CD4-positive, alpha-beta T cell treated with Interleukin-21 for 1 hour (primary cell): ENCODE data around the gene C10orf67.
"Not testable (repeated sequence)": the region's sequence is repeated elsewhere in the genome, so short reads cannot be mapped to it uniquely, and the experiment has no call there.

ENCODE experiments used
- DNase-seq: peaks from one replicate; pipeline ENCODE4 v3.0.0-alpha.2; 2020

C10orf67 gene

GRCh38 chr10:23322082-23322481 lies 22.5 kb downstream of the C10orf67 start:
- DNase-seq = no peak

- no peak for DNase-seq
These were observed 24.8 kb downstream of the C10orf67 start for GRCh38 chr10:23319835-23320234.

GRCh38 chr10:23318359-23318758 lies 26.2 kb downstream of the C10orf67 start:
- no peak for DNase-seq

GRCh38 chr10:23317416-23317815 lies 27.2 kb downstream of the C10orf67 start:
- DNase-seq = no peak

- DNase-seq = no peak
These were observed 28.2 kb downstream of the C10orf67 start for GRCh38 chr10:23316406-23316805.

- DNase-seq = no peak
These were observed 28.6 kb downstream of the C10orf67 start for GRCh38 chr10:23315966-23316365.

GRCh38 chr10:23314835-23315239 lies 29.8 kb downstream of the C10orf67 start:
- DNase-seq = peak; percentile 72

- no peak for DNase-seq
These were observed 33.6 kb downstream of the C10orf67 start for GRCh38 chr10:23311034-23311433.

- DNase-seq = no peak
These were observed 34.2 kb downstream of the C10orf67 start for GRCh38 chr10:23310404-23310803.

GRCh38 chr10:23299961-23300360 lies 44.6 kb downstream of the C10orf67 start:
- not testable (repeated sequence) for DNase-seq

- no peak for DNase-seq
These were observed 49.9 kb downstream of the C10orf67 start for GRCh38 chr10:23294638-23295247.

GRCh38 chr10:23293973-23294590 lies 50.5 kb downstream of the C10orf67 start:
- no peak for DNase-seq

- DNase-seq = peak; percentile 30
These were observed 51.4 kb downstream of the C10orf67 start for GRCh38 chr10:23293145-23293724.

- DNase-seq = no peak
These were observed 52.9 kb downstream of the C10orf67 start for GRCh38 chr10:23291551-23292334.

- DNase-seq = no peak
These were observed 59.8 kb downstream of the C10orf67 start for GRCh38 chr10:23284674-23285335.

- no peak for DNase-seq
These were observed 60.4 kb downstream of the C10orf67 start for GRCh38 chr10:23284155-23284554.

- DNase-seq = no peak
These were observed 60.9 kb downstream of the C10orf67 start for GRCh38 chr10:23283680-23284079.

- DNase-seq = no peak
These were observed 63.6 kb downstream of the C10orf67 start for GRCh38 chr10:23281044-23281433.

GRCh38 chr10:23280419-23281043 lies 64.1 kb downstream of the C10orf67 start:
- no peak for DNase-seq

- DNase-seq = no peak
These were observed 69.2 kb downstream of the C10orf67 start for GRCh38 chr10:23275355-23275754.

GRCh38 chr10:23274179-23274578 lies 70.4 kb downstream of the C10orf67 start:
- not testable (repeated sequence) for DNase-seq

GRCh38 chr10:23270531-23270930 lies 74.1 kb downstream of the C10orf67 start:
- no peak for DNase-seq
